ENCODE measurements around the gene RAVER1. TPM values are rescaled to one million over a fixed set of nuclear protein-coding genes. Genes with fewer than 3 reads are reported as not detected.

Gene RAVER1
- total and polyA plus RNA-seq, 2 of the 8 experiments (the other 6 are each of a cell fraction or from before 2014, with no cell fraction given) = 5.7 to 70.5 TPM

DNA sequence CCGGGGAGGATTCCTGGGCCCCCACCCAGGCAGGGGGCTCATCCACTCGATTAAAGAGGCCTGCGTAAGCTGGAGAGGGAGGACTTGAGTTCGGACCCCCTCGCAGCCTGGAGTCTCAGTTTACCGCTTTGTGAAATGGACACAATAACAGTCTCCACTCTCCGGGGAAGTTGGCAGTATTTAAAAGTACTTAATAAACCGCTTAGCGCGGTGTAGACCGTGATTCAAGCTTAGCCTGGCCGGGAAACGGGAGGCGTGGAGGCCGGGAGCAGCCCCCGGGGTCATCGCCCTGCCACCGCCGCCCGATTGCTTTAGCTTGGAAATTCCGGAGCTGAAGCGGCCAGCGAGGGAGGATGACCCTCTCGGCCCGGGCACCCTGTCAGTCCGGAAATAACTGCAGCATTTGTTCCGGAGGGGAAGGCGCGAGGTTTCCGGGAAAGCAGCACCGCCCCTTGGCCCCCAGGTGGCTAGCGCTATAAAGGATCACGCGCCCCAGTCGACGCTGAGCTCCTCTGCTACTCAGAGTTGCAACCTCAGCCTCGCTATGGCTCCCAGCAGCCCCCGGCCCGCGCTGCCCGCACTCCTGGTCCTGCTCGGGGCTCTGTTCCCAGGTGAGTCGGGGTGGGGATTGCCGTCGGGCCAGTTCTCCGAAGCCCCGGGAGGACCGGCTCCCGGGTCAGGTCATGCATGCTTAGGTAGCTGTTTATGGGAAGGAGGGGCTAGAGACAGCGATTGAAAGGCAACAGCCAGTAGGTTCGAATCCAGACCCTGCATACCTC lies 62.5 kb downstream of the RAVER1 start, which contains the start of gene ICAM1 (continued):
- peak in 1 of 3 experiments; percentile 11; a peak in 2 of 4 replicates for TF ChIP-seq CTCF (IDR thresholded peaks at IDR 0.05; ENCODE audit: control extremely low read depth in 1 of 3, insufficient read depth in 1 of 3, low read depth in 1 of 3, low read length in 3 of 3)
- no peak for TF ChIP-seq GTF2F1 (IDR thresholded peaks at IDR 0.05; ENCODE audit: borderline replicate concordance, low read depth, low read length)
- TF ChIP-seq ZNF274 (IDR thresholded peaks at IDR 0.05; ENCODE audit: borderline replicate concordance, extremely low read depth, low read length) = no peak
- TF ChIP-seq TAF1 (IDR thresholded peaks at IDR 0.05; ENCODE audit: low read depth, low read length) = peak; percentile 59
- peak; percentile 36 for TF ChIP-seq EZH2 (IDR thresholded peaks at IDR 0.05; ENCODE audit: low read depth, low read length, severe bottlenecking)
- TF ChIP-seq CHD7 (IDR thresholded peaks at IDR 0.05; ENCODE audit: insufficient replicate concordance, low read length) = no peak
- peak; percentile 1; the same call in 1 of the 2 replicates for TF ChIP-seq SUZ12 (IDR thresholded peaks at IDR 0.05; ENCODE audit: low read length)

Data from H1 (cell line).